Measurements from ENCODE around the gene VSIG10. TPM values are rescaled to one million over a fixed set of nuclear protein-coding genes. Genes with fewer than 3 reads are reported as not detected.
A peak's percentile ranks its signal among the peaks of the same experiment; 100 is the strongest.

The VSIG10 gene
- total and polyA plus RNA-seq, 2 of the 13 experiments (the other 11 are each of a cell fraction or from before 2014, with no cell fraction given): 25.6 to 42.5 TPM

DNA sequence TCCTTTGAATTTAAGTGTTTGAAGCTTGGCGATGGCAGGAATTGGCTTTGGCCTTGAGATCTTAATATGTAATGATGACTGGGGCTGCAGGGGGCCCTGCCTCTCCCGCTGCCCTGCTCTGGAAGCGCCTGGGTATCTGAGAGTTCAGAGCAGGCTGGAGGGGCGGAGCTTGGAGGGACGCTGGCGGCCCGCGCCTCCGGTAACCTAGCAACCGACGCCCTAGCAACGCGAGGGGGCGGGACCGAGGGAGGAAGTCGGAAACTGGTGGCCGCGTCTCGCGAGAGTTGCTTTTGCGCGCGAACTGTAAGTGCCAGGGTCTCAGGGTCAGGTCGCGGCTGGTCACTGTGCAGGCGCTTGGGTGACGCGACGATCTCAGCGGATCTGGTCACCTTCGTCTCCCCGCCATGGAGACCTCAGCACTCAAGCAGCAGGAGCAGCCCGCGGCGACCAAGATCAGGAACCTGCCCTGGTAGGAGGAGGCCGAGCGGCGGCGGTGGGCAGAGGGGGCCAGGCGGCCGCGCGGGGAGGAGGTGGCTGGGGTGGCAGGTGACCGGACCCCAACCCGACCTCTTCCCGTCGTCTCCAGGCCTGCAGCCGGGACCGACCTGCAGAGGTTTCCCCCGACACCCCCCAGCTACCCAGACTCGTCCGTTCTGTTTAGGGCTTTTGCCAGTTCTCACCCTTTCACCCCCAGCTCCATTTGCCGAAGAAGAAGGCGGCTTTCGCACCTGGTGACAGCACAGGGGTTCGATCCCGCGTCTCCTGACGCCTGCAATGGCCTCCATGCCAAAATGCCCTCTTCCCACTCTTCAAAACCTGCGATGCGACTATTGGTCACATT is 87.2 kb downstream of the VSIG10 start, which contains the start of gene RFC5 (continued):
- TF ChIP-seq, protein P1, sequence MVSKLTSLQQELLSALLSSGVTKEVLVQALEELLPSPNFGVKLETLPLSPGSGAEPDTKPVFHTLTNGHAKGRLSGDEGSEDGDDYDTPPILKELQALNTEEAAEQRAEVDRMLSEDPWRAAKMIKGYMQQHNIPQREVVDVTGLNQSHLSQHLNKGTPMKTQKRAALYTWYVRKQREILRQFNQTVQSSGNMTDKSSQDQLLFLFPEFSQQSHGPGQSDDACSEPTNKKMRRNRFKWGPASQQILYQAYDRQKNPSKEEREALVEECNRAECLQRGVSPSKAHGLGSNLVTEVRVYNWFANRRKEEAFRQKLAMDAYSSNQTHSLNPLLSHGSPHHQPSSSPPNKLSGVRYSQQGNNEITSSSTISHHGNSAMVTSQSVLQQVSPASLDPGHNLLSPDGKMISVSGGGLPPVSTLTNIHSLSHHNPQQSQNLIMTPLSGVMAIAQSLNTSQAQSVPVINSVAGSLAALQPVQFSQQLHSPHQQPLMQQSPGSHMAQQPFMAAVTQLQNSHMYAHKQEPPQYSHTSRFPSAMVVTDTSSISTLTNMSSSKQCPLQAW (CRISPR knock-in tag; IDR thresholded peaks at IDR 0.05): no peak; the same call in 1 of the 2 replicates
- TF ChIP-seq SRSF1 (optimal IDR thresholded peaks at IDR 0.05; ENCODE audit: low read depth, low read length): peak; percentile 72
- peak; percentile 79; the same call in 1 of the 2 replicates for TF ChIP-seq ZNF768 (CRISPR knock-in tag; IDR thresholded peaks at IDR 0.05)
- TF ChIP-seq, protein P2, sequence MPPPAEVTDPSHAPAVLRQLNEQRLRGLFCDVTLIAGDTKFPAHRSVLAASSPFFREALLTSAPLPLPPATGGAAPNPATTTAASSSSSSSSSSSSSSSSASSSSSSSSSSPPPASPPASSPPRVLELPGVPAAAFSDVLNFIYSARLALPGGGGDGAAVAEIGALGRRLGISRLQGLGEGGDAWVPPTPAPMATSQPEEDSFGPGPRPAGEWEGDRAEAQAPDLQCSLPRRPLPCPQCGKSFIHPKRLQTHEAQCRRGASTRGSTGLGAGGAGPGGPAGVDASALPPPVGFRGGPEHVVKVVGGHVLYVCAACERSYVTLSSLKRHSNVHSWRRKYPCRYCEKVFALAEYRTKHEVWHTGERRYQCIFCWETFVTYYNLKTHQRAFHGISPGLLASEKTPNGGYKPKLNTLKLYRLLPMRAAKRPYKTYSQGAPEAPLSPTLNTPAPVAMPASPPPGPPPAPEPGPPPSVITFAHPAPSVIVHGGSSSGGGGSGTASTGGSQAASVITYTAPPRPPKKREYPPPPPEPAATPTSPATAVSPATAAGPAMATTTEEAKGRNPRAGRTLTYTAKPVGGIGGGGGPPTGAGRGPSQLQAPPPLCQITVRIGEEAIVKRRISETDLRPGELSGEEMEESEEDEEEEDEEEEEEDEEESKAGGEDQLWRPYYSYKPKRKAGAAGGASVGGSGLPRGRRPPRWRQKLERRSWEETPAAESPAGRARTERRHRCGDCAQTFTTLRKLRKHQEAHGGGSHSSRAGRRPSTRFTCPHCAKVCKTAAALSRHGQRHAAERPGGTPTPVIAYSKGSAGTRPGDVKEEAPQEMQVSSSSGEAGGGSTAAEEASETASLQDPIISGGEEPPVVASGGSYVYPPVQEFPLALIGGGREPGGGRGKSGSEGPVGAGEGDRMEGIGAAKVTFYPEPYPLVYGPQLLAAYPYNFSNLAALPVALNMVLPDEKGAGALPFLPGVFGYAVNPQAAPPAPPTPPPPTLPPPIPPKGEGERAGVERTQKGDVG (CRISPR knock-in tag; IDR thresholded peaks at IDR 0.05; ENCODE audit: borderline replicate concordance): peak; percentile 89; the same call in 1 of the 2 replicates
- peak; percentile 62; the same call in 1 of the 2 replicates for TF ChIP-seq NKX3-1 (CRISPR knock-in tag; IDR thresholded peaks at IDR 0.05)
- no peak for TF ChIP-seq ZBTB20 (CRISPR knock-in tag; IDR thresholded peaks at IDR 0.05; ENCODE audit: borderline replicate concordance, low read depth)
- TF ChIP-seq ZC3H4 (CRISPR knock-in tag; IDR thresholded peaks at IDR 0.05; ENCODE audit: borderline replicate concordance): no peak
- TF ChIP-seq SOX6 (IDR thresholded peaks at IDR 0.05): no peak
- 0 out of 2 replicates have a peak, but pooled peaks have one; percentile 35 for TF ChIP-seq SOX6 (CRISPR knock-in tag; IDR thresholded peaks at IDR 0.05)
- no peak for TF ChIP-seq ZFYVE20 (CRISPR knock-in tag; IDR thresholded peaks at IDR 0.05; ENCODE audit: borderline replicate concordance, low read depth)
- TF ChIP-seq ZBTB7A (CRISPR knock-in tag; IDR thresholded peaks at IDR 0.05): 0 out of 2 replicates have a peak, but pooled peaks have one; percentile 50
- 0 out of 2 replicates have a peak, but pooled peaks have one; percentile 40 for TF ChIP-seq TEAD2 (CRISPR knock-in tag; IDR thresholded peaks at IDR 0.05)
- TF ChIP-seq EED (CRISPR knock-in tag; IDR thresholded peaks at IDR 0.05): no peak
- TF ChIP-seq, protein P3, sequence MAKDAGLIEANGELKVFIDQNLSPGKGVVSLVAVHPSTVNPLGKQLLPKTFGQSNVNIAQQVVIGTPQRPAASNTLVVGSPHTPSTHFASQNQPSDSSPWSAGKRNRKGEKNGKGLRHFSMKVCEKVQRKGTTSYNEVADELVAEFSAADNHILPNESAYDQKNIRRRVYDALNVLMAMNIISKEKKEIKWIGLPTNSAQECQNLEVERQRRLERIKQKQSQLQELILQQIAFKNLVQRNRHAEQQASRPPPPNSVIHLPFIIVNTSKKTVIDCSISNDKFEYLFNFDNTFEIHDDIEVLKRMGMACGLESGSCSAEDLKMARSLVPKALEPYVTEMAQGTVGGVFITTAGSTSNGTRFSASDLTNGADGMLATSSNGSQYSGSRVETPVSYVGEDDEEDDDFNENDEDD (CRISPR knock-in tag; IDR thresholded peaks at IDR 0.05; ENCODE audit: borderline replicate concordance): peak; percentile 99
- TF ChIP-seq, protein P4, sequence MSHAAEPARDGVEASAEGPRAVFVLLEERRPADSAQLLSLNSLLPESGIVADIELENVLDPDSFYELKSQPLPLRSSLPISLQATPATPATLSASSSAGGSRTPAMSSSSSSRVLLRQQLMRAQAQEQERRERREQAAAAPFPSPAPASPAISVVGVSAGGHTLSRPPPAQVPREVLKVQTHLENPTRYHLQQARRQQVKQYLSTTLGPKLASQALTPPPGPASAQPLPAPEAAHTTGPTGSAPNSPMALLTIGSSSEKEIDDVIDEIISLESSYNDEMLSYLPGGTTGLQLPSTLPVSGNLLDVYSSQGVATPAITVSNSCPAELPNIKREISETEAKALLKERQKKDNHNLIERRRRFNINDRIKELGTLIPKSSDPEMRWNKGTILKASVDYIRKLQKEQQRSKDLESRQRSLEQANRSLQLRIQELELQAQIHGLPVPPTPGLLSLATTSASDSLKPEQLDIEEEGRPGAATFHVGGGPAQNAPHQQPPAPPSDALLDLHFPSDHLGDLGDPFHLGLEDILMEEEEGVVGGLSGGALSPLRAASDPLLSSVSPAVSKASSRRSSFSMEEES (CRISPR knock-in tag; IDR thresholded peaks at IDR 0.05): peak; percentile 53; the same call in 1 of the 2 replicates
- TF ChIP-seq NFKBIZ (CRISPR knock-in tag; IDR thresholded peaks at IDR 0.05): no peak
- peak; percentile 32 for TF ChIP-seq ESRRA (CRISPR knock-in tag; IDR thresholded peaks at IDR 0.05; ENCODE audit: low read depth)
- no peak for TF ChIP-seq MAF1 (CRISPR knock-in tag; IDR thresholded peaks at IDR 0.05; ENCODE audit: borderline replicate concordance)
- no peak for TF ChIP-seq ZFP1 (CRISPR knock-in tag; IDR thresholded peaks at IDR 0.05)
- no peak for TF ChIP-seq HMG20B (CRISPR knock-in tag; conservative IDR thresholded peaks at IDR 0.05)
- TF ChIP-seq NCOA1 (CRISPR knock-in tag; IDR thresholded peaks at IDR 0.05): no peak
- TF ChIP-seq MTA1 (CRISPR knock-in tag; IDR thresholded peaks at IDR 0.05; ENCODE audit: borderline replicate concordance): no peak; the same call in 1 of the 2 replicates
